Dedifferentiated amniotic fluid mesenchymal stem cell (primary cell): ENCODE results near the gene PFKL.
"Not testable (repeated sequence)": the region's sequence is repeated elsewhere in the genome, so short reads cannot be mapped to it uniquely, and the experiment has no call there.

Experiments
- DNase-seq: peaks from one replicate; pipeline ENCODE4 v3.0.0-alpha.2; 2016; ENCODE audit errors: extremely low spot score

The PFKL gene

DNA sequence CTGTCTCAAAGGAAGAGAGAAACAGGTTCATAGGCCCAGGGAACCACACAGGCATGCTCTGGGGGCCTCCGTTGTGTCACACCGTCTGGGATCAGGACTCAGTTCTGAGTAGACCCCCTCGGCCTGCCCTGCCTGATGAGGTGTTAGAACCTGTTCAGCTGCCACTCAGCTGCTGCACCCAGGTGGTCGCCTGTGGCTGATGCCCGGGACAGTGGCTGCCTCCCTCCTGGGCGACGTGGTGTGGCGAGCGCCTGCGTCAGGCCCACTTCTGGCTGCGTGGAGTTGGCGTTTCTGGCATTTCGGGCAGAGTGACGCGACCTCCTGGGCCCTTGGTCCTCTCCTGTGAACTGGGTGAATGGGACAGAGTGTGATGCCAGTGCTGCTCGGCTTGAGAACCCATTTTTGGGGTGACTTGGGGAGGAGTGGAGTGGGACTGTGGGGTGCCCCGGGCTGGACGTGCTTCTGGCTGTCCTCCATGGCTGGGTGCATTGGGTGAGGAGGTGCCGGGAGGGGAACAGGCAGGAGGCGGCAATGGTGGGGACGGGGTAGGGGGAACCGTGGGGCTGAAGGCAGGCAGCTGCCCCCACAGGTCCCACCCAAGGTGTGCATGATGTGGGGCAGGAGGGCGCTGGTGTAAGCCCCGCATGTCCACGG is 28.5 kb downstream of the PFKL start:
- no peak for DNase-seq

DNA sequence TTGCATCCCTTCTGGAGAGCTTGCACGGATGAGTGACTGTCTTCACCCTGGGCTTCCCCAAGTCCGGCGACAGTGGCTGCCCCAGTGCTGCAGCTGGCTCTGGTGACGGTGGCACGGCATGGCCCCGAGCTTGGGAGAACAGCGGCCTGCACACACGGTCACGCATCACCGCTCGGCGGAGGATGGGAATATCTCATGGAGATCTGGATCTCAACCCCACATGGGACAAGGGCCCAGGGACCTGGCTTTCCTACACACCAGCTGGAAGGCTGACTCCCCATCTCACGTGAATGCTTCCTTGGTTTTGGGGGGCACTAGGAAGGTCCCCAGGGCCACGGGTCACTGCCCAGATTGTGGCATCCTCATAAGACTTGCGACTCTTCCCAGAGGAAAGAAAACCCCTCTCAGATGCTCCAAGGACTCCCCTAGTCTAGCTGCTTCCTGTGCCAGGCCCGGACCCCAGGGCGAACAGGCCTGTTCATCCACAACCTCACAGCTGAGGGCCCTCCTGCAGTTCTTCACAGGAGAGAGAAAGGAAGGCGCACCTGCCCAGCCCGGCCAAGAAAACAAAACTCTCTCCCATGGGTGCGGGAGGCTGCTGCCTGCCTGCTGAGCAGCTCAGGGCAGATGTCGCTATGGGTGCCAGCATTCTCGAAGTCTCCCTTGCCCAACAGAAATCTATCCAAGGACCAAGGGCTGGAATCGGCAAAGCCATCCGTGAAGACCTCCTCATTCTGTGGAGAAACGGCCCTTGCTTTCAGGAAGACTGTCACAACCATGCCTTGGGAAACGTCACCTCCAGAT is 29.4 kb downstream of the PFKL start:
- DNase-seq, result no peak

DNA sequence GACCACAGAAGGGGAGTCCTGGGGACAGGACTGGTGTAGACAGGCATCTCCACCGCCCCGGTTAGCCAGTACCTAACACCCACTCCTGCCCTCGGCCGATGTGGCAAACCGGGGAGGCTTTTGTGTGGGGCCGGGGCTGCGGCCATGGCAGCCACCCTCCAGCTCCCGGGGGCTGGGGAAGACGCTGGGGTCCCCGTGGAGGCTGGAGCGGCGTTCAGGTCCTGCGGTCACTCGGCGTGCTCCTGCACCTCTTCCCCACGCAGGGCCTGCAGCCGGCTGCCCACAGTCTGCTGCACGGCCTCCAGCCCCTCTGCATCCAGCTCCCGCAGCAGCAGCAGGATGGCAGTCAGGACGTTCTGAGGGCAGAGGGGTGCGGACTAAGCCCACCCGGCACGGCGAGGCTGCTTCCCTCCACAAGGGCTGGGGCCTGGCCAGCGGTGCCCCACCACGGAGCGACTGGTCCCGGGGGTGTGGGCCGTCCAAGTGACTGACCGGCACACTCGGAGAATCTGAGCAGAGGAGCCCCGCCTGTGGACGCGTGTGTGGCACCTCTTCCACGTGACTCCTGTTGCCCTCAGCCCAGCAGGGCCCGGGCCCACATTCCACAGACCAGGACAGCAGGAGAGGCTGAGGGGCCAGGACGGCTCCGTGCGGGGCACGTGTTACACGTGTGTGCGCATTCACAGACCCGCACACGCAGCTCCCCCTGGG is 30.3 kb downstream of the PFKL start:
- DNase-seq, result no peak

DNA sequence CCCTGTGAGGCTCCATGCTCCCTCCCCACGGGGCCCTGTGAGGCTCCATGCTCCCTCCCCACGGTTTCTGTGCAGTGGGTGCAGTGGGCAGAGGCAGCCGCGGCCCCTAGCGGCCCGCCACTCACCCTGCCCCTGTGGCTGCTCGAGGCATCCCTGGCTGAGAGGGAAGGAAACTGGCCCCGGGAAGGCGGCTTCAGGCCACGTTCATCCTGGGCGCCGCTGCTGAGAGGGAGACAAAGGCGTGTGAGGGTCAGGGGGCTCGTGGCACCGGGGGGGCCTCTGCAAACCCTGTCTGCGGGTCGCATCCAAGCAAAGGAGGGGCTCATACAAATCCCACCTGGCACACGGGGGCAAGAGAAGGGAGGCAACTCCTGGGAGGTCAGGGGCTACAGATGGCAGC is 30.8 kb downstream of the PFKL start:
- no peak for DNase-seq

DNA sequence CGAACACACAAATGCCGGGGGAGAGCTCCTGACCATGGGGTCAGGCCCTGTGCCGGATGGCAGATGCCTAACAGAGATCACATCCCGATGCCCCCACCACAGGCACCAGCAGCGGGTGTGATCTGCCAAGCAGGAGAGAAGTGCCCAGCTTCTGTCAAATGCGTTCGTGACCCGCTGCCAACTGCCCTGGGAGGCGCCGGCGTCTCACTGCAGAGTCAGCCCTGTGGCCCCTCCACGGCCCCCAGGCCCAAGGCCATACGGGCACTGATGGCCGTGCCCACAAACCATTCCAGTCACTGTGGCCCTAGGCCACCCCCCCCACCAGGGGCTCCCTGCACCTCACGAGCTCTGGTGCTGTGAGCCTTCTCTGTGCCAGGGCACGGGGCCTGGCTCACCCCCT is 31.4 kb downstream of the PFKL start:
- no peak for DNase-seq

DNA sequence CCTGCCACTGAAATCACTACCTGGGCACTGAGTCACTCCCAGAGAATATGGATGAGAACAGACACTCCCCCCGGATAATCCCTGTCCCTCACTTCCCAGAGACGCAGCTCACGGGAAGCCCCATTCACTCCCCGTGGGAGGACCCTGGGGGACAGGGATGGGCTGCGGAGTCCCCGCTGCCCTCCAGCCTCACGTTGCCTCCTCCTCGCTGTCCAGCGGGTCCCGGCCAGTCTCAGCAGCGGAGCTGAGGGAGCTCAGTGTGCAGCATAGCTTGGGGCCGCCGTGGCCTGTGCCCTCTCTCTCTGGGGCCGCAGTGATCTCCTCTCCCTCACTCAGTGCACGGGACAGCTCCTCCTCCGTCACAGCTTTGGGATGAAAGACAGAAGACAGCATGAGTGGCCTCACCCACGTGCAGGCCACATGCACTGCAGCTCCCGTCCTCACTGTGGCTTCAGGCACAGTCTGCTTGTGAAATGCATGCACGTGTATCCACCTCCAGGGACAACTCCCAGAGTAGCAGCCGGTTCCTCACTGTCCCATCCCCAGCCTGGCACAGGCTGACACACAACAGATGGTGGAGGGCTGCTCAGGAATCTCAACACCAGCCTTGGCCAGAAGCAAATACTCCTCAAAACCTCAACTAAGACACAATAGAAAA is 31.9 kb downstream of the PFKL start:
- DNase-seq, result no peak

DNA sequence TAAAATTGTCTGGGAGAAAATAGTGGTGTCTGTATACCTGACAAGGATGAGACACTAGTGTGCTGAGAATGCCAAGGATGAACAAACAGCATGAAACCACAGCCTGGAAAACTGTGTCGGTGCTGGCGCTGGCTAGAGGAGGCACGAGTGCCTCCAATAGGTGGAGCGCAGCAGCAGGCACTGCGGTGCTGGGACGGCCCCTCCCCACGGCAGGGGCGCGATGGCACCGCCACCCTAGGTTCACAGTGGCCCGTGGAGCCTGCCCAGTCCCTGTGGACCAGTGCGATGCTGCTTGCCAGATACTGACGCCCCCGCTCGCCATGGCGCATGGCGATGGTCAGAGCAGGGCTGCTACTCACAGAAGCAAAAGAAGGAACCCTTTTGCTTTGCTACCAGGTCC is 32.5 kb downstream of the PFKL start:
- DNase-seq, result no peak

DNA sequence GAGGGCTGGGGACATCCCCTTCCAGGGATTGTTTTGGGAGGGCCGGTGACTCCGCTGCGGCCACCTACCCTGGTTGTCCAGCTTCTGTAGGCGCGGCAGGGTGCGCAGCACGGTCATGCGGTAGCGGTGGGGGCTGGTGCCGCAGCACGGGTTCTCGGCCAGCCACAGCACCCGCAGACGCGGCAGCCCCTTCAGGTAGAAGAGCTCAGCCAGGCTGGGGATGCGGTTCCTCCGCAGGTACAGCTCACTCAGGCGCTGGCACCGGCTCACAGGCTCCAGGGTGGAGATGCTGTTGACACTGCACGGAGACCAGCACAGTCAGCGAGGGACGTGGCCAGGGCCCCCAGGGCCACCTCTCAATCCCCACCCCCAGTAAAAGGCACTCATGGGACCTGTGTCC is 33.1 kb downstream of the PFKL start:
- DNase-seq, result no peak

DNA sequence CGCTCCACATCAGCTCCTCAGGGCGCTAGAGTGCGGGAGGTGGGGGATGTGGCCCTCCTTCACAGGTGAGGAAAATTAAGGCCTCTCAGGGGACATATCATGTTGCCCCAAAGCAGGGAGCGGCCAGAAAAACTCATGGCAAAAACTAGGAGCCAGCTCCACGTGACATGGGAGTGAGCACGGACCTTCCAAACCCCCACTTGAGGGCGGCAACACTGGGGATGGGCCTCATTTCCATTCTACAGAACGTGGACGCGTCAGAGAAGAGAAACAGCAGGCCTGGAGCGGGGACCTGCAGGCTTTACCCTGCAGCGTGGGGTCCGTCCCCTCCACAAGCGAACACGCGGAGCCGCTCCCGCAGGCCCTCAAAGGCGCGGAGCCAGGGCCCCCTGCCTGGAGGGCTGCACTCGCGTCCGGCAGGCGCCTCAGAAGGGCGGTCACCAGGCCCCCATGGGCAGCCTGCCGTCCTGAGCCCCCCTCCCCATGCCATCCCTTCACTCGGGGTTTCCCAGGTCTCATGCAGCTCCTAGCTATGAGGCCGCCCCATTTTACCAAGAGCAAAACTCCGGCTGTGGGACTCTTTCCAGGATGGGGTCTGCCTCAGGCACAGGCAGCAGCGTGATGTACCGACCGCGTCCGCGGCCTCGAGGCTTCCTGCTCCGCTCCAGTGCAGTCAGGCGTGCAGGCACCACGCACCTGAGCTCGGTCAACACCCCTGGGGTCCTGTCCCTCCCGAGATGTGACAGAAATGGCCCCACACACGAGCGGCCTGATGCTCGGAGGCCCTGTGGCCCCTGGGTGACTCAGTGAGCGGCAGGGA is 33.9 kb downstream of the PFKL start:
- DNase-seq, result no peak

DNA sequence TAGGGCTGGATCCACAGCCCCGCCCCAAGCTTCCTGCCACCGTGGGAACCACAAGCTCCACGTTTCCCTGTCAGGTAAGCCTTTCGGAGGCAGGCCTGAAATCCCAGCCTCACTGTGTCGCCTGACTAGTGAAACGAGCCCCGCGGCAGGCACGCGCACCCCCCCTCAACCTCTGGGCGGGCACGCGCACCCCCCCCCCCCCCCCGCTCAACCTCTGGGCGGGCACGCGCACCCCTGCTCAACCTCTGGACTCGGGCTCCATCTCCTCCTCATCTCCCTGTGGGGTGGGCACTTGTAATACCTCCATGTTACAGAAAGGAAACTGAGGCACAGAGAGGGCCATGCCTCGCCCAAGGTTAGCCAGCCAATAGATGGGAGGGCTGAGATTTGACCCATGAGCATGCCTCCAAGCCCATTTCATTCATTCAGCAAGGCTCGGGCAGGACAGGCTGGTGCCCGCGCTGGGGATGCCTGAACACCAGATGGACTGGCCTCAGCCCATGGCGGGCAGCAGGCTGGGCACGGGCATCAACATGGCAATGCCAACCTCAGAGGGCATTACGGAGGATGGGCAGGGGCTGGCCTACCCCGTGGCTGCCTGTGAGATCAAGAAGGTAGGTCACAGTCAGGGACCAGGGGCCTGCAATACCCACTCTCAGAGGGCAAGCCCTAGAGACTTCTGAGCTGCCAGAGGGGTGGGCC is 34.6 kb downstream of the PFKL start:
- DNase-seq, result no peak

DNA sequence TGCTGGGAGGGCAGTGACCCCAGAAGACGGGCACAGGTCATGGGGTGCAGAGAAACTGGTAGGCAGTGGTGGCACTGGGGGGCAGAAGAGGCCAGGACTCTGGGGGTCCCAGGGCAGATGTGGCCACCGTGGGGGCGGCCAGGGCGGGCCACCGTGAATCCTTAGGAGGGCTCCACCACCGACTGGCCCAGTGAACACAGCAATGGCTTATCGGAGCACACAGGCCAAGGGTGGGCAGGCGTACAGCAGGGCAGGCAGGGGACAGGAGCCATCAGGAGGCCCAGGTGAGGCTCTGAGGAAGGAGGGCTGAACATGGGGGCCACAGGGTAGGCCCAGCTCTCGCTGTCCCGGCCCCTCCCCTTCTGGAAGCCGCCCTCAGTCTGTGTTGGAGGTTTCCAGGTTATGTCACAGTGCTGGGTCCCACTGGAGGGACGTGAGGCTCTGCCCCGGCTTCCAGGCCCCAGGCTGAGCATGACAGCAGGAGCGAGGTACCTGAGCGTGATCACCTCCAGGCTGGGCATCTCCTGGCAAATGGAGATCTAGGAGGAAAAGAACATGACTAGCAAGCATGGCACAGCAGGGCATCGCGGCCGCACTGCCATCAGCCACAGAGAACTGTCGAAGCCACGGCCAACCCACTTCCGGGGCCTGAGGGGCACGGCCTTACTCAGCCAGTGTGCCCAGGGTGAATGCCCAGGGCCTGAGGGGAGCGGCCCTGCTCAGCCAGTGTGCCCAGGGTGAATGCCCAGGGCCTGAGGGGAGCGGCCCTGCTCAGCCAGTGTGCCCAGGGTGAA is 35.6 kb downstream of the PFKL start:
- DNase-seq, result no peak

DNA sequence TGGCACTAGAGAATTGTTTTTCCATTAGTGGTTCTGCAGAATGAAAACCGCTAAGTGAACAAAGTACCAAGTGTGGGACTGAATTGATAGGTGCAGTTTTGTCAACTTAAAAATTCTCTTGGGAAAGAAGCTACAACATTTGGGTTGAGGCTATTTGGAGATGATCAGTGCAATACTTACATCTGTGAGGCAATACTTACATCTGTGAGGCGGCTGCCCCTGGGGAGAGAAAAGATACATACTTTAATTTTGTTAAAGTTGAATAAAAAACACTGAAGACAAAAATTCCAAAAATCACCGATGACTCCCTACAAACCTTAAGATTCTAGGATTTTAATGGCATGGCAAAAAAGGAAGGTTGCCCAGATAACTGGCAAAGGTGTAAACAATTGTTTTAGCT is 37.6 kb downstream of the PFKL start:
- DNase-seq, result no peak

DNA sequence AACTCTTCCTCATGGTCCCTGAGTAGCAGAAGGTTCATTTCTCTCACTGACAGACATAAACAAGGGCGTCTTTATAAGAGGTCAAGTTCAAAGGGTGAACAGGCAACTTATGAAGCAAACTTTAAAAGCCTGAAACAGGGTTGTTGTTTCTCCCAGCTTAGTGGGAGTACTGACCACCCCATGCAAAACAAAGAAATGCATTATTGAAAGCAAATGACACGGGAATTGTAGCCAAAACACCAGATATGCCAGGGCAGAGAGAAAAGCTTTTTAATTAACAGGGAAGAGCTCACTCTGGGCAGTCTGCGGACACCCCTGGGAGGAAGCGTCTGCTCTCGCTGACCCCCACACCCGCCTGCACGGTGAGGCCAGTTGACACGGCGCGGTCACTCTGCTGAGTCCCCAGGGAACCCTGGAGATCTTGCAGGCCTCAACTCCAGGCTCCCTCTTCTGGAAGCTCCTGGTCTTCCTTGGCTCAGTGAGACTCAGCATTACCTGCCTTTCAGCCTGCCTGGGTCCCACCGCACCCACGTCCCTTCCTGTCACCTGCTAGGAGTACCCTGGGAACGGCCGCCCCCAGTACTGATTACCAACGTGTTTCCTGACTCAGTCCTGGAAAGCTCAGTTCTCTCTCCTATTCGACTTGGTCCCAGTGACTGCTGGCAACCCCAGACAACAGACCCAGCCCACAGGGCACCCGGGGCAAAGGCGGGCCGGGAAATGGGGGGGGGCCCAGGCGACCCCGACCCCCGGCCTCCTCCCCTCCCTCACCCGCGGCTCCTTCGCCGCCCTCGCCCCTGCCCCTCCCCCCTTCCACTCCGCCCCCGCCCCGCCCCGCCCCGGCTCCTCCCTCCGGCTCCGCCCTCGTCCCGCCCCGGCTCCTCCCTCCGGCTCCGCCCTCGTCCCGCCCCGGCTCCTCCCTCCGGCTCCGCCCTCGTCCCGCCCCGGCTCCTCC is 38.4 kb downstream of the PFKL start:
- peak; percentile 28 for DNase-seq

DNA sequence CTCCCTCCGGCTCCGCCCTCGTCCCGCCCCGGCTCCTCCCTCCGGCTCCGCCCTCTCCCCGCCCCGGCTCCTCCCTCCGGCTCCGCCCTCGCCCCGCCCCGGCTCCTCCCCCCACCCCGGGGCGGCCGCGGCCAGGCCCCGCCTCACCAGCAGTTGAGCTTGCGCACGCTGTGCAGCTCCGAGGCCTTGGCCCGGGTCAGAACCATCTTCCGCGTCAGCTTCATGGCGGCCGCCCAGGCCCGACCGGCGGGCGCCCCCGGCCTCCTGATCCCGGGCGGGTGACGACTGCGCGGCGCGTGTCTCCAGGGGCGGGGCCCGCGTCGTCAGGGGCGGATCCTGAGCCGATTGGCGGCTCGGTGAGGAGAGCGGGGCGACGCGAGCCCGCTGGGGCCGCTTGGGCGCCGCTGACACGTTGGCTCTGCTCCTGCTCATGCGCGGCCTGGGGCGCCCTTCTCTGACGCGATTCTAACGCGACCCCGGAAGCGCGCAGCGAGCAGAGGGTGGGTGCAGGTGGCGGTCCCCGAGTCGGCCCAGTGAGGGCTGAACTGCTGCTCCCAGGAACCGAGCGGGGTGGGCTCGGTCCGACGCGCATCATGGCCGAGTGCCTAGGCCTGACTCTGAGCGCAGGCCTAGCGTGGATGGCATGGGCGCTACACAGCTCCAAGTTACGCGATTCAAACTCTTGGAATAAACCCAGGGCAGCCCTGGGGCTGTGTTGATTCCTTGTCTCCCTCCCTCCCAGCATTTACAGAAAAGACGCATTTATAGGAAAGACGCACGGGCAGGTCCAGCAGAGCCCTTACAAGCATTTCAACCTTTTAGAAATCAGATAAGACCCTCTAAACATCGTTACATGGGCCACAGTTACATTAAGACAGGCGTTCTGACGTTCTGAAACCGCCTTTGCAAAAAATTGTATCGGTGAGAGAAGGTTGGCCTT is 39.4 kb downstream of the PFKL start, which contains the start of gene CFAP410:
Gene CFAP410 (minus strand): TSS at position 420 of the 940 bp plus-strand sequence. CDS start 196 bp downstream, at position 224.
- DNase-seq, result peak; percentile 93

DNA sequence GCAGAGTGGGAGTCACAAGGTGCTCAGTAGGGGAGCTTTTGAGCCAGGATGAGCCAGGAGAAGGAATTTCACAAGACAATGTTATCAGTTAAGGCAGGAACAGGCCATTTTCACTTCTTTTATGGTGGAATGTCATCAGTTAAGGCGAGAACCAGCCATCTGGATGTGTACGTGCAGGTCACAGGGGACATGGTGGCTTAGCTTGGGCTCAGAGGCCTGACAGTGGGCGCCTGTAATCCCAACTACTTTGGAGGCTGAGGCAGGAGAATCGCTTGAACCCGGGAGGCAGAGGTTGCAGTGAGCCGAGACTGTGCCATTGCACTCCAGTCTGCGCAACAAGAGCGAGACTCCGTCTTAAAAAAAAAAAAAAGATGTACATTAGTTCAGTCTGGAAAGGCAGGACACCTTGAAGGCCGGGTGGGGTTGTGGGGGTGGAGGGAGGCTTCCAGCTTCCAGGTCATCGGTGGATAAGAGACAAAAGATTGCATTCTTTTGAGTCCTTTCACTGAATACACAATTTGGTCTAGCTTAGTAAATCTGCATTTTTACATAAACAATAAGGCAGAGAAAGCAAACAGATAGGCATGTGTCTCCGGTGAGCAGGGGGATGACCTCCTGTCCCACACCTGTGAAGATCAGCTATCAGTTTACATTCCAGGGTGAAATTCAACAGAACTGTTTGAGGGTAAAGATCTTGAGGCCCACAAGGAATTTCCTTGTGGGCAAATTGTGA is 42.0 kb downstream of the PFKL start:
- DNase-seq, result not testable (repeated sequence)

DNA sequence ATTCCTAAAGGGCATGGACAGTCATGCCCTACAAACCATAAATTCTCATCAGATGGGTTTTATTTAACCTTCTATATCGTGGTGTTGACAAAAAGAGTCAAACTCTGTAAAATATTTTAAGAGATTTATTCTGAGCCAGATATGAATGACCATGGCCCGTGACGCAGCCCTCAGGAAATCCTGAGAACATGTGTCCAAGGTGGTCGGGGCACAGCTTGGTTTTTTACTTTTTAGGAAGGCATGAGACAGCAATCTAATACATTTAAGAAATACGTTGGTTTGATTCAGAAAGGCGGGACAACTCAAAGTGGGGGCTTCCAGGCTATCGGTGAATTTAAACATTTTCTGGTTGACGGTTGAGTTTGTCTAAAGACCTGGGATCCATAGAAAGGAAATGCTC is 43.1 kb downstream of the PFKL start:
- not testable (repeated sequence) for DNase-seq
